Right lobe of liver (tissue), 6 donors: ENCODE measurements around the gene ADGRL3. TPM values are rescaled to one million over a fixed set of nuclear protein-coding genes. Genes with fewer than 3 reads are reported as not detected.

Experiments
- ATAC-seq, 4 donors: fragments of 200-7000 bp; cut with Tn5 transposase; one replicate each; pipeline ENCODE4 v1.9.1; 2020; ENCODE audit warnings: mild to moderate bottlenecking in 4 of 4, moderate library complexity in 4 of 4
- DNase-seq, 3 donors: peaks; one replicate each; pipeline ENCODE4 v3.0.0-alpha.2; 2020
- H3K27ac ChIP-seq, 3 donors: fragments of 200-600 bp; one replicate each; pipeline ENCODE4 v1.8.0; 2022
- H3K27me3 ChIP-seq, 2 donors: fragments of 200-600 bp; one replicate each; pipeline ENCODE4 v1.8.0; 2022
- H3K36me3 ChIP-seq, 4 donors: fragments of 200-600 bp; sonication (generic) in 1 of 4; one replicate each; pipeline versions ENCODE4 v1.5.1 to v1.8.0; 2017 to 2022; ENCODE audit warnings: control low read depth in 1 of 4
- H3K4me1 ChIP-seq, 4 donors: fragments of 200-600 bp; sonication (generic) in 1 of 4; one replicate each; pipeline versions ENCODE4 v1.5.1 to v1.8.0; 2017 to 2022; ENCODE audit warnings: control low read depth in 1 of 4
- H3K4me3 ChIP-seq, 3 donors: fragments of 200-600 bp; one replicate each; pipeline ENCODE4 v1.8.0; 2022
- H3K9me3 ChIP-seq, 4 donors: fragments of 200-600 bp; sonication (generic) in 1 of 4; one replicate each; pipeline versions ENCODE4 v1.5.1 to v1.8.0; 2017 to 2022; ENCODE audit warnings: control low read depth in 1 of 4
- POLR2A ChIP-seq: fragments of 450-650 bp; IDR thresholded peaks from one replicate; pipeline ENCODE4 v1.6.1; 2017; ENCODE audit warnings: antibody characterized with exemption, mild to moderate bottlenecking
- WGBS: methylation state at CpG from one replicate; pipeline ENCODE4 v1.1.6; 2018; ENCODE audit warnings: low coverage, low lambda C conversion rate; ENCODE audit not compliant: insufficient coverage; ENCODE audit errors: missing lambda C conversion rate; 5-methylcytosine and 5-hydroxymethylcytosine counted together
- intact Hi-C, 2 donors: fragments of 100-400 bp; cut with DNase I; formaldehyde crosslinking; loops; one replicate each; pipeline versions ENCODE4 v1.11.2 to v1.14.1; 2022
- total RNA-seq, 6 experiments: library from RNA; depleted of rRNA in 2 of 6; stranded (reverse); fragments of >200 nt in 2 of 6; fragmentation: NEBNext Ultra II Directional in 3 of 6; extraction: Animal tissue kit (Norgen Biotek cat#: 25700) in 3 of 6; gene quantifications; one replicate each; pipeline versions ENCODE4 v1.1.0 to v1.2.4, GENCODE V29; 2016 to 2023
- TF ChIP-seq, protein P1 (sequence below), 4 donors: fragments of 200-600 bp in 3 of 4; fragments of 450-650 bp in 1 of 4; IDR thresholded peaks; one replicate each; pipeline versions ENCODE4 v1.5.1 to v1.8.0; 2016 to 2022; ENCODE audit warnings: antibody characterized with exemption in 4 of 4, mild to moderate bottlenecking in 2 of 4
- donor health status: DM: no; HTN: yes; CAD: no.
- donor health status: DM: no; HTN: no; CAD: no.
- donor health status: DM: no; HTN: no; CAD: no.
- donor health status: DM: no; HTN: yes; CAD: no.
- donor health status: DM: no; HTN: yes; CAD: no.

ADGRL3 gene
- total RNA-seq, 6 experiments from 2014 or later = 0.06 to 1.1 (median 0.35) TPM

DNA sequence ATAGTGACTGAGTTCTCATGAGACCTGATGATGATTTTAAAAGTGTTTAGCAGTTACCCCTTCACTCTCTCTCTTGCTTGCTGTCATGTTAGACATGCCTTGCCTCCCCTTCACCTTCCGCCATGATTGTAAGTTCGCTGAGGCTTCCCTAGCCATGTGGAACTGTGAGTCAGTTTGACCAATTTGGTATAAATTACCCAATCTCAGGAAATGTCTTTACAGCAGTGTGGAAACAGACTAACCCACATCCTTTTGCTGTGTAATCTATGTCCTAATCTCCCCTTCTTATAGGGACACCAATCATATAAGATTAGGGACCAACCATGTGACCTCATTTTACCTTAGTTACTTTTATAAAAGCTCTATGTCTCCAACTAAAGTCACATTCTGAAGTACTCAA is 677.8 kb downstream of the ADGRL3 start:
- Histone ChIP-seq H3K4me1 (no peaks in the 10 kb centered on the region), H3K36me3 (no peaks in the 10 kb centered on the region), H3K27me3 (no peaks in the 10 kb centered on the region), H3K27ac (no peak overlapping the region), H3K9me3 (no peaks in the 10 kb centered on the region), H3K4me3 (no peak overlapping the region)
- ATAC-seq (no peak), DNase-seq (no peak)
- WGBS = 13% methylated on average over 1 of the region's 2 CpGs
- TF ChIP-seq POLR2A = no peak
- TF ChIP-seq, protein P1, sequence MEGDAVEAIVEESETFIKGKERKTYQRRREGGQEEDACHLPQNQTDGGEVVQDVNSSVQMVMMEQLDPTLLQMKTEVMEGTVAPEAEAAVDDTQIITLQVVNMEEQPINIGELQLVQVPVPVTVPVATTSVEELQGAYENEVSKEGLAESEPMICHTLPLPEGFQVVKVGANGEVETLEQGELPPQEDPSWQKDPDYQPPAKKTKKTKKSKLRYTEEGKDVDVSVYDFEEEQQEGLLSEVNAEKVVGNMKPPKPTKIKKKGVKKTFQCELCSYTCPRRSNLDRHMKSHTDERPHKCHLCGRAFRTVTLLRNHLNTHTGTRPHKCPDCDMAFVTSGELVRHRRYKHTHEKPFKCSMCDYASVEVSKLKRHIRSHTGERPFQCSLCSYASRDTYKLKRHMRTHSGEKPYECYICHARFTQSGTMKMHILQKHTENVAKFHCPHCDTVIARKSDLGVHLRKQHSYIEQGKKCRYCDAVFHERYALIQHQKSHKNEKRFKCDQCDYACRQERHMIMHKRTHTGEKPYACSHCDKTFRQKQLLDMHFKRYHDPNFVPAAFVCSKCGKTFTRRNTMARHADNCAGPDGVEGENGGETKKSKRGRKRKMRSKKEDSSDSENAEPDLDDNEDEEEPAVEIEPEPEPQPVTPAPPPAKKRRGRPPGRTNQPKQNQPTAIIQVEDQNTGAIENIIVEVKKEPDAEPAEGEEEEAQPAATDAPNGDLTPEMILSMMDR (IDR thresholded peaks at IDR 0.05) = no peak
- intact Hi-C loops = no loop called here

- Histone ChIP-seq H3K27me3 (no peaks in the 10 kb centered on the region), H3K4me1 (no peaks in the 10 kb centered on the region), H3K36me3 (no peaks in the 10 kb centered on the region), H3K9me3 (no peaks in the 10 kb centered on the region), H3K27ac (no peak overlapping the region), H3K4me3 (no peak overlapping the region)
- intact Hi-C loops = no loop called here
- TF ChIP-seq POLR2A = no peak
- TF ChIP-seq, protein P1 (IDR thresholded peaks at IDR 0.05) = no peak
- WGBS = 83% methylated on average over 2 of the region's 2 CpGs
- no peak for DNase-seq
- ATAC-seq = no peak
Observed at GRCh38 chr4:61882381-61882780, 682.3 kb downstream of the ADGRL3 start.

DNA sequence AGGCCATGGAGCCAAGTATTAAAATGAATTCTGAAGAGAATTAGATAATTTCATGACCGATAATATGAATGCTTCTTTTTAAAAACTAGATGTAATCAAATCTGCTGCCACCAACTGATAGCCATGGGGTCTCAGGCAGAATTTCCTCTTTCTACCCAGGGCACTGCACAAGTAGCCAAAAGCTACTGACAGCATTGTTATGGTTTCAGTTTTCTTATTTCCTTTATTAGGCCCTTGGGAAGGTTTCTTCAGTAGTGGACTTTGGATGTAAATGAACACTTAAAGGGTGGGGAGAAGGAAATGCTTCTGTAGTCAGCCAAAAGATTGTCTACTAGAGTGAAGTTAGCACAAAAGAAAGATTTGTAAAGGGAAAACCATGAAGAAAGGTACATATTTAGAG is 686.0 kb downstream of the ADGRL3 start:
- no peak for DNase-seq

GRCh38 chr4:61889117-61889516 is 689.0 kb downstream of the ADGRL3 start:
- Histone ChIP-seq H3K9me3 (no peaks in the 10 kb centered on the region), H3K27ac (no peak overlapping the region), H3K4me1 (no peaks in the 10 kb centered on the region), H3K36me3 (no peaks in the 10 kb centered on the region), H3K4me3 (no peak overlapping the region), H3K27me3 (no peaks in the 10 kb centered on the region)
- DNase-seq (no peak), ATAC-seq (no peak)
- 74% methylated on average over 1 of the region's 1 CpG for WGBS
- TF ChIP-seq, protein P1 (IDR thresholded peaks at IDR 0.05) = no peak
- no peak for TF ChIP-seq POLR2A
- intact Hi-C loops = no loop called here

More for the DNA sequence above, 686.0 kb downstream of the ADGRL3 start:
- H3K36me3 ChIP-seq = no peaks in the 10 kb centered on the region
- no peak for TF ChIP-seq POLR2A
- TF ChIP-seq, protein P1 (IDR thresholded peaks at IDR 0.05) = no peak
- ATAC-seq = no peak
- H3K27ac ChIP-seq = no peak overlapping the region
- no peaks in the 10 kb centered on the region for H3K4me1 ChIP-seq
- WGBS = 33% methylated on average over 1 of the region's 1 CpG
- no peak overlapping the region for H3K4me3 ChIP-seq
- intact Hi-C loops = no loop called here
- H3K27me3 ChIP-seq = no peaks in the 10 kb centered on the region
- H3K9me3 ChIP-seq = no peaks in the 10 kb centered on the region

DNA sequence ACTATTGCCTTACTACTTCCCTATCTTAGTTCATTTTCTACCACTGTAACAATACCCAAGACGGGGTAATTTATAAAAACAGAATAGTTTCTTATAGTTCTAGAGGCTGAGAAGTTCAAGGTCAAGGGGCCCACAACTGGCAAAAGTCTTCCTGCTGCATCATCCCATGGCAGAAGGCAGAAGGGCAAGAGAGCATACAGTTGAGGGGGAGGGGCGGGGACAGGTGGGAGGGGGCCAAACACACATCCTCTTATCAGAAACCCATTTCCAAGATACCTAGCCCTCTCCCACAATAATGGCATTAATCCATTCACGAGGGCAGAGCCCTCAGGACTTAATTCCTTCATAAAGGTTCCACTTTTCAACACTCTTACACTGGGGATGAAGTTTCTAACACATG is 690.2 kb downstream of the ADGRL3 start:
- Histone ChIP-seq H3K27ac (no peak overlapping the region), H3K4me3 (no peak overlapping the region), H3K36me3 (no peaks in the 10 kb centered on the region), H3K27me3 (no peaks in the 10 kb centered on the region), H3K9me3 (no peaks in the 10 kb centered on the region), H3K4me1 (no peaks in the 10 kb centered on the region)
- intact Hi-C loops = no loop called here
- TF ChIP-seq, protein P1 (IDR thresholded peaks at IDR 0.05) = no peak
- TF ChIP-seq POLR2A = no peak
- ATAC-seq (no peak), DNase-seq (no peak)
- WGBS = 34% methylated on average over 3 of the region's 3 CpGs
